BE2C (cell line): Measurements from ENCODE around the gene TP53BP2.
"Not testable (repeated sequence)": the region's sequence is repeated elsewhere in the genome, so short reads cannot be mapped to it uniquely, and the experiment has no call there.

Experiments
- DNase-seq: peaks from one replicate; pipeline ENCODE4 v3.0.0-alpha.2; 2020
- H3K27me3 ChIP-seq: fragments of 250-450 bp; sonication (Bioruptor Pico); 2 replicates; pipeline ENCODE4 v1.5.1; 2020; ENCODE audit warnings: mild to moderate bottlenecking
- H3K36me3 ChIP-seq: fragments of 250-450 bp; sonication (Bioruptor Pico); 2 replicates; pipeline ENCODE4 v1.5.1; 2020; ENCODE audit warnings: mild to moderate bottlenecking
- H3K4me1 ChIP-seq: fragments of 250-450 bp; sonication (Bioruptor Pico); 2 replicates; pipeline ENCODE4 v1.5.1; 2020
- H3K4me3 ChIP-seq: 2 replicates; pipeline ENCODE4 v1.5.1; 2011; ENCODE audit warnings: low read depth, low read length
- H3K9me3 ChIP-seq: fragments of 250-450 bp; sonication (Bioruptor Pico); 2 replicates; pipeline ENCODE4 v1.5.1; 2020
- TF ChIP-seq, protein P1 (sequence below): IDR thresholded peaks from 2 replicates; pipeline ENCODE4 v1.5.1; 2012; ENCODE audit warnings: mild to moderate bottlenecking, low read depth, low read length

Gene TP53BP2

DNA sequence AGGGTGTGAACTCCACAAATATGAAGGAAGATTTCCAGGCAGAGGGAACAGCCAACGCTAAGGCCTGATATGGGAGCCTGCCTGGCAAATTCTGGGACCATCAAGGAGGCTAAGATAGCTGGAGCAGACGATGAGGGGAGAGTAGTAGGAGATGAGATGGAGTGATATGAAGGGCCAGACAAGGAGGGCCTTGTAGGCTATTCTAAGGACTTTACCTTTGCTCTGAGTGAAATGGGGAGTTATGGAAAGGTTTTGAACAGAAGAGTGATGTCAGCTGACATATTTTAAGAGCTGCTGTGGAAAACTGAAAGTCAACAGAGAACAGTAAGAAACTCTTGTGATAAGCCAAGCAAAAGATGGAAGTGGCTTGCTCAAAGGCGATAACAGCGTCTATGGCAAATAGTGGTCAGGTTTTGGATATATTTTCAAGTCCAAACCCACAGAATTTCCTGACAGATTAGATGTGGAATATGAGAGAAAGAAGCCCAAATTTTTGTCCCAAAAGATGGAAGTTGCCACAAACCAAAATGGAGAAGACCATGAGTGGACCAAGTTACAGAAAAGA is 2.1 kb upstream of the TP53BP2 start:
- Histone ChIP-seq H3K4me3 (no peak overlapping the region), H3K9me3 (no peaks in the 10 kb centered on the region), H3K4me1 (no peaks in the 10 kb centered on the region), H3K36me3 (peaks cover 4% of the 10 kb centered on the region; the same call in 1 of the 2 replicates), H3K27me3 (no peaks in the 10 kb centered on the region)
- DNase-seq, result no peak
- TF ChIP-seq, protein P1, sequence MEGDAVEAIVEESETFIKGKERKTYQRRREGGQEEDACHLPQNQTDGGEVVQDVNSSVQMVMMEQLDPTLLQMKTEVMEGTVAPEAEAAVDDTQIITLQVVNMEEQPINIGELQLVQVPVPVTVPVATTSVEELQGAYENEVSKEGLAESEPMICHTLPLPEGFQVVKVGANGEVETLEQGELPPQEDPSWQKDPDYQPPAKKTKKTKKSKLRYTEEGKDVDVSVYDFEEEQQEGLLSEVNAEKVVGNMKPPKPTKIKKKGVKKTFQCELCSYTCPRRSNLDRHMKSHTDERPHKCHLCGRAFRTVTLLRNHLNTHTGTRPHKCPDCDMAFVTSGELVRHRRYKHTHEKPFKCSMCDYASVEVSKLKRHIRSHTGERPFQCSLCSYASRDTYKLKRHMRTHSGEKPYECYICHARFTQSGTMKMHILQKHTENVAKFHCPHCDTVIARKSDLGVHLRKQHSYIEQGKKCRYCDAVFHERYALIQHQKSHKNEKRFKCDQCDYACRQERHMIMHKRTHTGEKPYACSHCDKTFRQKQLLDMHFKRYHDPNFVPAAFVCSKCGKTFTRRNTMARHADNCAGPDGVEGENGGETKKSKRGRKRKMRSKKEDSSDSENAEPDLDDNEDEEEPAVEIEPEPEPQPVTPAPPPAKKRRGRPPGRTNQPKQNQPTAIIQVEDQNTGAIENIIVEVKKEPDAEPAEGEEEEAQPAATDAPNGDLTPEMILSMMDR, result no peak

DNA sequence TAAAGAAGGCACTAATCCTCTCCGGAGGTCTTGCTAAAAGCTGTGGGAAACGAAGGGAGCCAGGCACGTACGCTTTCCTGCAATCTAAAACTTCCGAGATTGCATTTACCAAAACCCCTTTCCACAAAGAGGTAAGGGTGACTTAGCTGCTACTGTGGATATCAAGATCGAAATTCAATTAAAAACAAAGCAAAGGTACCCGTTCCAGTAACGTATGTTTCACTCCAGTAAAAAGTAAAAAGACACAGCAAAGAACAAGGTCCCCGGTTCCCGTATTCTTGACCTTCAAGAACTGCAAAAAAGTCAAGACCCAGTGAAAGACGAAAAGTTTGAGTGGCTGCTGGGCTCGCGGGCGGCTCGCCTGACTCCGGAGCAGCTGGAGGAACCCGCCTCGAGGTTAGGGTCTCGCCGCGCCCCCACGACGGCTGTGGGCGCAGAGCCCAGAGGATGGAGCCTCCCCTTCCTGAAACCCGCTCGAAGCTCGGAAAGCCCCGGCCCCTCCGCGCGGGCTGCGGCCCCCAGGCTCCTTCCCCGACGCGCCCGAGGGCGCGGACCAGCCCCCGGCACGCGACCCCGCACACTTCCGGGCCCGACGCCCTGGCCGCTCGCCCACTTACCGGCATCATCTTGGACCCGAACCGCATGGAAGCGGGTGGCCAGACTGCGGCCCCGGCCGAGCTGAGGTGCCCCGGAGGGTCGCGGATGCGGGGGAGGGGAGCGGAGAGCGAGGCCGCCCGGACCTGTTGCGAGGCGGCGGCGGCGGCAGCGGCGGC is 524 bp downstream of the TP53BP2 start:
- TF ChIP-seq, protein P1, result no peak
- DNase-seq, result peak; percentile 60
- Histone ChIP-seq H3K9me3 (no peaks in the 10 kb centered on the region), H3K27me3 (no peaks in the 10 kb centered on the region), H3K4me1 (no peaks in the 10 kb centered on the region), H3K36me3 (peaks cover 4% of the 10 kb centered on the region; the same call in 1 of the 2 replicates), H3K4me3 (peak overlapping the region; percentile 69)

DNA sequence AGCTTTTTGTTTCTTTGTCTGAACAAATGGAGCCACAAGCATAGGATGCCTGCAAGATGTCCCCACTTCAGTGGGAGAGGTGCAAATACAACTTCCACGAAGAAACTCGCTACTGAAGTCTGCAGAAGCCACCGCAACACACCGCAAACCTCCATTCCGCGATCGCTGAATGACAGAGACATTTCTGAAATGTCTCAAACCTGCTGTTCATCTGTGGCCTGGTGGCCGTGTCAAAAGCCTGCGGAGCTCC is 1.0 kb downstream of the TP53BP2 start:
- Histone ChIP-seq H3K4me1 (no peaks in the 10 kb centered on the region), H3K4me3 (peak overlapping the region; percentile 69), H3K36me3 (peaks cover 4% of the 10 kb centered on the region; the same call in 1 of the 2 replicates), H3K9me3 (no peaks in the 10 kb centered on the region), H3K27me3 (no peaks in the 10 kb centered on the region)
- TF ChIP-seq, protein P1, result no peak
- DNase-seq, result peak; percentile 26

DNA sequence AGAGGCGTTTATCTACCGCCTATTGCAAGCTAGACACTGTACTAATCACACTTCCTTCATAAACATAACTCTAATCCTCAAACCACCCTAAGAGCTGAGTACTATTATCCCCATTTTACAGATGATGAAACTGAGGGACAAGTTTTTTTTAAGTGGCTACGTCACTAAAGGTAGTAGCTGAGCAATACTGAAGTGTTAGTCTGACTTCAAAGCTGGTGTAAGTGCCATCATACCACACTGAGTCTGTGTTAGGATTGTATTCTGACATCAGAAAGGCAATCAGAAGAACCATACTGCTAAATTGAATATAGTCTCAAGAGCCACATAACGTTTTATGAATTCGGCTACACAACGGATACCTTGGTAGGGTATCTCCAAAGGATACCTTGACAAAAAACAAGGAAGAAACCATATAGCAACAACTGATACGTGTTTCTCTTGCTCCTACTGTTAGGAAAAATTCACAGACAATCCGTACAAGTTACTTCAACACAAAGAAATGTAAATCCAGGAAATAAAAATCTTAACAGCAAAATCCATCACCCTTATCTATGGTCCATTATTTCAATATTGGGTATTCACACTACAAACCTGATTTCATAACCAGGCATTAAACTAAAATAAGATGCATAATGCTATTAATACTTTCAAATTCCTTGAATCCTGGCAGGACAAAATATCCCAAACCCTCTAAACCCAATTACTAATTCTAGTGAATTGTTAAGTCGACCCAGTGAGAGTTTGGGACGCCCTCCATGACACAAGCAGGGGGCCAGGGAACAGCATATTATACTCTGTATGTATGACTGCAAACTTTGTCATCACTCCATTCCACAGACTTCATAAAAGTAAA is 1.6 kb downstream of the TP53BP2 start:
- Histone ChIP-seq H3K4me3 (peak overlapping the region; percentile 69), H3K36me3 (peaks cover 4% of the 10 kb centered on the region; the same call in 1 of the 2 replicates), H3K4me1 (no peaks in the 10 kb centered on the region), H3K9me3 (no peaks in the 10 kb centered on the region), H3K27me3 (no peaks in the 10 kb centered on the region)
- DNase-seq, result no peak
- TF ChIP-seq, protein P1, result no peak

DNA sequence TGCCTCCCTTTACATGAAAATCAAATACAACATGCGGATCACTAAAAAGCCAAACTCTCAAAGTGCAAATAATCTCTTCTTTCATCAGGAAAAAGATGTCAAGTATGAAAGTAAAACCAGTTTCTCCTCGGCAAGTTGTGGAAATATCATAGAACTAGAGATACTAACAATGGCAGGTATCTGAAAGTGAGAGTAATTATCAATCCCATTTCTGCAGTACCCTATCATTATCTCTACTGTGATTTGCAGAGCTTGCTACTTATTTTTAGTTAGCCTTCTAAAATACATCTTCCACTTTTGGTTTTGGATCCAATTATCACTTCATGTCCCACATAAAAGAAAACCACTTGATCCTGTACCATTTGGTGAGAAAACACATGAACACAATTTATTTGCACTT is 3.0 kb downstream of the TP53BP2 start:
- H3K36me3 ChIP-seq, result peaks cover 4% of the 10 kb centered on the region; the same call in 1 of the 2 replicates
- no peaks in the 10 kb centered on the region for H3K9me3 ChIP-seq
- H3K4me3 ChIP-seq, result no peak overlapping the region
- no peaks in the 10 kb centered on the region for H3K27me3 ChIP-seq
- TF ChIP-seq, protein P1, result no peak
- DNase-seq, result no peak
- peaks cover 6% of the 10 kb centered on the region for H3K4me1 ChIP-seq

DNA sequence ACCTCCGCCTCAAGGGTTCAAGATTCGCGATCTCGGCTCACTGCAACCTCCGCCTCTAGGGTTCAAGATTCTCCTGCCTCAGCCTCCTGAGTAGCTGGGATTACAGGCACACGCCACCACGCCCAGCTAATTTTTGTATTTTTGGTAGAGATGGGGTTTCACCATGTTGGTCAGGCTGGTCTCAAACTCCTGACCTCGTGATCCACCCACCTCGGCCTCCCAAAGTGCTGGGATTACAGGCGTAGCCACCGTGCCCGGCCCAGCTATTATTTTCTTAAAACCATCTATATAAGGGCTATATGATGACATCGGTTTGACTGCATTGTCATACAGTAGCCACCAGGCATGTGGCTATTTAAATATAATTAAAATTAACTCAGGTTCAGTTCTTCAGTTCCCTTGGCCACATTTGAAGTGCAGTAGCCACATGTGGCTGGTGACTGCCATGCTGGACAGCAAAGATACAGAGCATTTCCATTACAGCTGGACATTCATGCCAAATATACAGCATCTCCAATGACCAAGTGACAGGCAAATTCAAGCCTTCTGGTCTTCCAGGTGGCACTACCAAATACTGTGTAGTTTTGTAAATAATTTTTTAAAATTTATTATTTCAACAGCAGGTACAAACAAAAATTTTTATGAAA is 3.6 kb downstream of the TP53BP2 start:
- DNase-seq, H3K27me3 ChIP-seq, H3K9me3 ChIP-seq, H3K4me3 ChIP-seq, H3K4me1 ChIP-seq, H3K36me3 ChIP-seq: not testable (repeated sequence)
